HG03280 (cell line): ENCODE results near the gene NRM.
"Not testable (repeated sequence)": the region's sequence is repeated elsewhere in the genome, so short reads cannot be mapped to it uniquely, and the experiment has no call there.

Source experiments
- ATAC-seq: cut with Tn5 transposase; IDR thresholded peaks from one replicate; pipeline ENCODE4 v1.9.1; 2021; ENCODE audit warnings: mild to moderate bottlenecking, moderate library complexity; ENCODE audit not compliant: unreplicated experiment

NRM gene

GRCh38 chr6:30720738-30721197 lies 30.0 kb upstream of the NRM start:
- no peak for ATAC-seq

- peak; percentile 40 for ATAC-seq
These were observed 29.3 kb upstream of the NRM start, which contains the start of gene TUBB for GRCh38 chr6:30719791-30720737. TUBB (plus strand) TSS chr6:30720352; CDS start chr6:30720507, 155 bp downstream.

- ATAC-seq, result no peak
These were observed 28.6 kb upstream of the NRM start for GRCh38 chr6:30719356-30719755.

GRCh38 chr6:30717845-30718720 lies 27.3 kb upstream of the NRM start:
- not testable (repeated sequence) for ATAC-seq

GRCh38 chr6:30717129-30717844 lies 26.5 kb upstream of the NRM start, which contains the start of gene MDC1:
MDC1 (minus strand) TSS chr6:30717281; CDS start chr6:30715175, 2,106 bp downstream.
- peak; percentile 73 for ATAC-seq

GRCh38 chr6:30716879-30717128 lies 26.0 kb upstream of the NRM start:
- no peak for ATAC-seq

- ATAC-seq, result no peak
These were observed 23.5 kb upstream of the NRM start for GRCh38 chr6:30714263-30714662.

GRCh38 chr6:30712441-30712945 lies 21.7 kb upstream of the NRM start:
- no peak for ATAC-seq

GRCh38 chr6:30711758-30712380 lies 21.1 kb upstream of the NRM start:
- no peak for ATAC-seq

GRCh38 chr6:30709101-30709868 lies 18.5 kb upstream of the NRM start:
- no peak for ATAC-seq

GRCh38 chr6:30707281-30707850 lies 16.6 kb upstream of the NRM start:
- no peak for ATAC-seq

- ATAC-seq, result no peak
These were observed 14.8 kb upstream of the NRM start for GRCh38 chr6:30705620-30706019.

- no peak for ATAC-seq
These were observed 13.0 kb upstream of the NRM start for GRCh38 chr6:30703821-30704220.

GRCh38 chr6:30703011-30703410 lies 12.2 kb upstream of the NRM start:
- no peak for ATAC-seq

- ATAC-seq, result no peak
These were observed 9.6 kb upstream of the NRM start for GRCh38 chr6:30700340-30700739.

- no peak for ATAC-seq
These were observed 5.6 kb upstream of the NRM start for GRCh38 chr6:30696432-30696831.

- no peak for ATAC-seq
These were observed 544 bp upstream of the NRM start for GRCh38 chr6:30691208-30691847.

- no peak for ATAC-seq
These were observed 799 bp downstream of the NRM start for GRCh38 chr6:30689985-30690384.
